ENCODE results near the gene PPP2R3B. TPM values are rescaled to one million over a fixed set of nuclear protein-coding genes. Genes with fewer than 3 reads are reported as not detected.

PPP2R3B gene
- total RNA-seq, 4 donors from 2014 or later: 37.6 to 106 (median 46.6) TPM

DNA sequence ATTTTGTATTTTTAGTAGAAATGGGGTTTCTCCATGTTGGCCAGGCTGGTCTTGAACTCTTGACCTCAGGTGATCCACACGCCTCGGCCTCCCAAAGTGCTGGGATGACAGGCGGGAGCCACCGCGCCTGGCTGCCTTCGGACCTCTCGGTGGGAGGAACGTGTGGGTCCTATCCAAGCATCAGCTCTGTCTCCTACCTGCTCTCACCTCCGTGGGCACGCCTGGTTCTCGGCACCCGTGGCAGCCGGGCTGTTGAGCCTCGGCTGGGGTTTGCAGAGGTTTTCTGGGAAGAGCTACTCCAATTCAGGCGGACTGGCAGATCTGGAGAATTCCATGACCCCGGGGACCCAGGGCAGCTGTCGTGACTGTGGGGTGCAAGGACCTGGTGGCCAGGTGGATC lies 23.6 kb upstream of the PPP2R3B start:
- 92 to 95% methylated on average over 15 to 17 of the region's 17 CpGs for WGBS, 2 donors
- no peak for DNase-seq (ENCODE audit: low spot score in 2 of 2)
- intact Hi-C loops (cut with DNase I; ENCODE audit: low total_unique reads): no loop called here
- H3K4me3 ChIP-seq (ENCODE audit: low read depth, poor library complexity, severe bottlenecking): no peak overlapping the region
- TF ChIP-seq POLR2A (IDR thresholded peaks at IDR 0.05): no peak
- TF ChIP-seq, protein P1, sequence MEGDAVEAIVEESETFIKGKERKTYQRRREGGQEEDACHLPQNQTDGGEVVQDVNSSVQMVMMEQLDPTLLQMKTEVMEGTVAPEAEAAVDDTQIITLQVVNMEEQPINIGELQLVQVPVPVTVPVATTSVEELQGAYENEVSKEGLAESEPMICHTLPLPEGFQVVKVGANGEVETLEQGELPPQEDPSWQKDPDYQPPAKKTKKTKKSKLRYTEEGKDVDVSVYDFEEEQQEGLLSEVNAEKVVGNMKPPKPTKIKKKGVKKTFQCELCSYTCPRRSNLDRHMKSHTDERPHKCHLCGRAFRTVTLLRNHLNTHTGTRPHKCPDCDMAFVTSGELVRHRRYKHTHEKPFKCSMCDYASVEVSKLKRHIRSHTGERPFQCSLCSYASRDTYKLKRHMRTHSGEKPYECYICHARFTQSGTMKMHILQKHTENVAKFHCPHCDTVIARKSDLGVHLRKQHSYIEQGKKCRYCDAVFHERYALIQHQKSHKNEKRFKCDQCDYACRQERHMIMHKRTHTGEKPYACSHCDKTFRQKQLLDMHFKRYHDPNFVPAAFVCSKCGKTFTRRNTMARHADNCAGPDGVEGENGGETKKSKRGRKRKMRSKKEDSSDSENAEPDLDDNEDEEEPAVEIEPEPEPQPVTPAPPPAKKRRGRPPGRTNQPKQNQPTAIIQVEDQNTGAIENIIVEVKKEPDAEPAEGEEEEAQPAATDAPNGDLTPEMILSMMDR (IDR thresholded peaks at IDR 0.05): no peak

DNA sequence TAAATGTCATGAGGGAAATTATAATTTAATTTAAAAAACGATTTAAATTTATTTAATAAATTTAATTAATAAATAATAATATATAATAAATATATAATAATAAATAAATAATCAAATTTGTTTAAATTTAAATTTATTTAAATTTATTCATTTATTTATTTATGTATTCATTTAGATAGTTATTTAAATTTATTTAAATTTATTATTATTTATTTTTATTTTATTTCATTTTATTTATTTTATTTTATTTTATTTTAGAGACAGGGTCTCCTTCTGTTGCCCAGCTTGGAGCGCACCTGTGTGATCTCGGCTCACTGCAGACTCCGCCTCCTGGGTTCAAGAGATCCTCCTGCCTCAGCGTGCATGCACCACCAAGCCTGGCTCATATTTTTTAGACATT lies 18.4 kb upstream of the PPP2R3B start:
- TF ChIP-seq, protein P1 (IDR thresholded peaks at IDR 0.05): no peak
- no peak for TF ChIP-seq POLR2A (IDR thresholded peaks at IDR 0.05)
- 90 to 91% methylated on average over 5 of the region's 5 CpGs for WGBS, 2 donors
- H3K4me3 ChIP-seq (ENCODE audit: low read depth, poor library complexity, severe bottlenecking): no peak overlapping the region
- DNase-seq (ENCODE audit: low spot score in 2 of 2): no peak
- intact Hi-C loops (cut with DNase I; ENCODE audit: low total_unique reads): no loop called here

DNA sequence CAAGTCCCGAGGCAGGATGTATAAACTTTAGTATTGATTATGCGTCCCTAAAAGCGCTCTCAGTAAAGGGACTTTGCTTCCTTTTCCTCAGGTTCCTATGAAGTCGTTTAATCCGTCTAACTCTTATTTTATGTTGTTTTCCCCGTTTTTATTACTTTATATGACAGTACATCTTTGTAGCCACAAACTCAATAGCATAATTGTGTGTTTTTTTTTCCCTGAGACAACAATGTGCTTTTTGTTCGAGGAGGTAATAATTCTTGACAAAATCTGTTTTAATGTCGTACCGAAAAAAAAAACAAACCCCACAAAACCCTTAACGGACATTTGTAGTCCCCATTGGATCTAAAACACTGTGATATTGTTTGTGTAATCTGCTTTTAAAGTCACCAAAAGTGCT lies 17.9 kb upstream of the PPP2R3B start:
- TF ChIP-seq POLR2A (IDR thresholded peaks at IDR 0.05): no peak
- TF ChIP-seq, protein P1 (IDR thresholded peaks at IDR 0.05): no peak
- intact Hi-C loops (cut with DNase I; ENCODE audit: low total_unique reads): no loop called here
- no peak for DNase-seq (ENCODE audit: low spot score in 2 of 2)
- no peak overlapping the region for H3K4me3 ChIP-seq (ENCODE audit: low read depth, poor library complexity, severe bottlenecking)
- 70 to 79% methylated on average over 10 of the region's 10 CpGs for WGBS, 2 donors

DNA sequence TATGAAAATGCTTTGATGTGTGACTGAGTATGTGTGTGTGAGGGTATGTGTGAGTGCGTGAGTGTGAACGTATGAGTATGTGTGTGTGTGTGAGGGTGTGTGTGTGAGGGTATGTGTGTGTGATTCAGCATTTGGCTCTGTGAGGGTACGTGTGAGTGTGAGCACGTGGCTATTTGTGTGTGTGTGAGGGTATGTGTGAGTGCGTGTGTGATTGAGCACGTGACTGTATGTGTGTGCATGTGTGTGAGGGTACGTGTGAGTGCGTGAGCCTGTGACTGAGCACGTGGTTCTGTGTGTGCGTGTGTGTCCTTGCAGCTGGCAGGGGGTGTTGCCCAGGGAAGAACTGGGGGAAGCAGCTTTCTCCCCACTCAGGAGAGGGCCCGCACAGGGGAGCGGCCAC lies 16.1 kb upstream of the PPP2R3B start:
- DNase-seq (ENCODE audit: low spot score in 2 of 2): no peak
- intact Hi-C loops (cut with DNase I; ENCODE audit: low total_unique reads): no loop called here
- TF ChIP-seq, protein P1 (IDR thresholded peaks at IDR 0.05): no peak
- no peak overlapping the region for H3K4me3 ChIP-seq (ENCODE audit: low read depth, poor library complexity, severe bottlenecking)
- WGBS, 2 donors: 87 to 89% methylated on average over 12 of the region's 12 CpGs

DNA sequence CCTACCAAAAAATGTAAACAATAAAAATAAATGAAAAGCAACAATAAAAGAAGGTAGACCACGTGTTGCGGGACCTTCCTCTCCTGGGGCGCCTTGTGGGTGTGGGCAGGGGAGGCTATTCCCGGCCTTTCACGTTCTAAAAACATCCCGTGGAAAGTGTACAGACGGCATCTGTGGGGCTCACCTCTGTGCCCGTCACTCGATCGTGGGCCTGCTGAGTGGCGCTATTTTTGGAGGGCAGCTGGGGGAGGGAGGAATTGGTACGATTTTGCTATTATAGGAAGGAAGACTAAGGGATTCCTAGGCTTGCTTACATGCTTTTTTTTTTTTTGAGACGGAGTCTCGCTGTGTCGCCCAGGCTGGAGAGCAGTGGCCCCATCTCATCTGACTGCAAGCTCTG lies 13.6 kb upstream of the PPP2R3B start:
- no peak for TF ChIP-seq POLR2A (IDR thresholded peaks at IDR 0.05)
- TF ChIP-seq, protein P1 (IDR thresholded peaks at IDR 0.05): no peak
- no peak overlapping the region for H3K4me3 ChIP-seq (ENCODE audit: low read depth, poor library complexity, severe bottlenecking)
- intact Hi-C loops (cut with DNase I; ENCODE audit: low total_unique reads): no loop called here
- 85 to 89% methylated on average over 15 of the region's 15 CpGs for WGBS, 2 donors
- DNase-seq (ENCODE audit: low spot score in 2 of 2): no peak

DNA sequence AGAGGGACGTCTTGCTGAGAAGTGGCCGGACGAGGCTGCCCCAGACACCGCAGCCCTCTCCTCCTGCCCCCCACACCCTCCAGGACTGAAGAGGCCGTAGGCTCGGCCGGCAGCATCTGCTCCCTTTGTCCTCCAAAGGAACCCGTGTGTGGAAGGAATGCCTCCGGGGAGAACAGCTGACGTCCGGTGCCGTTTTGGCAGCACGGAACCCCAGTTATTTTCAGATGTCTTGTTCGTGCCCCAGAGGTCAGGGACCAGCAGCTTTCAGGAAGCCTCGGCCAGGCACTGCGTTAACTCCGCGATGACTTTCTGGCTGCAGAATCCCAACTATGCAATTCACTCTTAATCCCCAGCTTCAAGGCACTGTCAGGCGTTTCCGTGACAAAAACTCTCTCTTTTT lies 10.9 kb upstream of the PPP2R3B start:
- intact Hi-C loops (cut with DNase I; ENCODE audit: low total_unique reads): no loop called here
- whole genome bisulfite sequencing, 2 donors: 34 to 35% methylated on average over 20 of the region's 20 CpGs
- DNase-seq (ENCODE audit: low spot score in 2 of 2): no peak
- TF ChIP-seq, protein P1 (IDR thresholded peaks at IDR 0.05): no peak
- no peak for TF ChIP-seq POLR2A (IDR thresholded peaks at IDR 0.05)
- no peak overlapping the region for H3K4me3 ChIP-seq (ENCODE audit: low read depth, poor library complexity, severe bottlenecking)
